GM23338 (cell line): Measurements from ENCODE around the gene DPEP2NB. TPM values are rescaled to one million over a fixed set of nuclear protein-coding genes. Genes with fewer than 3 reads are reported as not detected.

Experiments
- ATAC-seq: fragments of 200-7000 bp; cut with Tn5 transposase; 3 replicates; pipeline ENCODE4 v1.9.1; 2020
- DNase-seq: peaks from one replicate; pipeline ENCODE4 v3.0.0-alpha.2; 2015; ENCODE audit warnings: low spot score
- H2AFZ ChIP-seq: fragments of 200-600 bp; sonication (generic); 2 replicates; pipeline ENCODE4 v1.8.0; 2016; ENCODE audit warnings: antibody characterized with exemption, mild to moderate bottlenecking, moderate library complexity
- H3F3A ChIP-seq: fragments of 200-600 bp; sonication (generic); replicated peaks from 2 replicates; pipeline ENCODE4 v1.8.0; 2017; ENCODE audit warnings: antibody characterized with exemption, mixed run types, low read depth
- H3K27ac ChIP-seq: fragments of 200-600 bp; sonication (generic); 2 replicates; pipeline ENCODE4 v1.6.1; 2016; ENCODE audit warnings: low read depth
- H3K27me3 ChIP-seq: fragments of 200-600 bp; sonication (generic); 2 replicates; pipeline ENCODE4 v1.8.0; 2016; ENCODE audit warnings: mild to moderate bottlenecking, mixed run types, moderate library complexity; ENCODE audit not compliant: insufficient read depth
- H3K36me3 ChIP-seq: fragments of 200-600 bp; sonication (generic); 2 replicates; pipeline ENCODE4 v1.8.0; 2016; ENCODE audit warnings: mild to moderate bottlenecking; ENCODE audit not compliant: insufficient read depth
- H3K4me1 ChIP-seq: fragments of 200-600 bp; sonication (generic); 2 replicates; pipeline ENCODE4 v1.8.0; 2016; ENCODE audit warnings: mild to moderate bottlenecking, moderate library complexity; ENCODE audit not compliant: insufficient read depth
- H3K4me2 ChIP-seq: fragments of 200-600 bp; sonication (generic); 2 replicates; pipeline ENCODE4 v1.7.1; 2017; ENCODE audit warnings: mixed run types
- H3K4me3 ChIP-seq: fragments of 200-600 bp; sonication (generic); 2 replicates; pipeline ENCODE4 v1.6.1; 2016; ENCODE audit warnings: mixed run types
- H3K79me2 ChIP-seq: fragments of 200-600 bp; sonication (generic); replicated peaks from 2 replicates; pipeline ENCODE4 v1.8.0; 2017; ENCODE audit warnings: mild to moderate bottlenecking; ENCODE audit not compliant: insufficient read depth
- H3K9me2 ChIP-seq: fragments of 200-600 bp; sonication (generic); 2 replicates; pipeline ENCODE4 v1.8.0; 2017; ENCODE audit not compliant: insufficient read depth
- H4K20me1 ChIP-seq: fragments of 200-600 bp; sonication (generic); replicated peaks from 2 replicates; pipeline ENCODE4 v1.8.0; 2017; ENCODE audit warnings: mild to moderate bottlenecking; ENCODE audit not compliant: insufficient read depth
- H3K27ac Mint-ChIP-seq: 2 replicates; pipeline ENCODE4 v1.8.0; 2020; ENCODE audit warnings: inconsistent platforms, mild to moderate bottlenecking, moderate library complexity, mixed read lengths
- H3K27me3 Mint-ChIP-seq: 3 replicates; pipeline ENCODE4 v1.8.0; 2022; ENCODE audit warnings: low read depth, mild to moderate bottlenecking, moderate library complexity, mixed read lengths, inconsistent platforms; ENCODE audit not compliant: insufficient read depth, poor library complexity
- H3K36me3 Mint-ChIP-seq: 3 replicates; pipeline ENCODE4 v1.8.0; 2021; ENCODE audit warnings: low read depth, mild to moderate bottlenecking, inconsistent platforms, moderate library complexity, mixed read lengths
- H3K4me1 Mint-ChIP-seq: 3 replicates; pipeline ENCODE4 v1.8.0; 2020; ENCODE audit warnings: mild to moderate bottlenecking, inconsistent platforms, mixed read lengths
- H3K4me3 Mint-ChIP-seq: 3 replicates; pipeline ENCODE4 v1.8.0; 2021; ENCODE audit warnings: moderate library complexity, mild to moderate bottlenecking, inconsistent platforms, mixed read lengths
- H3K9me3 Mint-ChIP-seq: 3 replicates; pipeline ENCODE4 v1.8.0; 2020; ENCODE audit warnings: moderate library complexity, mild to moderate bottlenecking, inconsistent platforms, mixed read lengths
- CREB1 ChIP-seq: fragments of 250-450 bp; sonication (Bioruptor Pico); IDR thresholded peaks from 2 replicates; pipeline ENCODE4 v1.5.0; 2020; ENCODE audit warnings: low read depth, mild to moderate bottlenecking, moderate library complexity
- CTCF ChIP-seq, 2 experiments: fragments of 200-600 bp in 1 of 2; sonication (generic) in 1 of 2; conservative IDR thresholded peaks; 2 replicates each; pipeline versions ENCODE4 v1.5.1 to v1.6.1; 2016 to 2017; ENCODE audit warnings: antibody characterized with exemption in 2 of 2, low read depth in 2 of 2, mild to moderate bottlenecking in 2 of 2, moderate library complexity in 1 of 2
- NANOG ChIP-seq: IDR thresholded peaks from 2 replicates; pipeline ENCODE4 v1.6.1; 2016; ENCODE audit warnings: antibody characterized with exemption, borderline replicate concordance
- POLR2AphosphoS5 ChIP-seq: IDR thresholded peaks from 2 replicates; pipeline ENCODE4 v1.6.1; 2016; ENCODE audit warnings: antibody characterized with exemption, low read depth
- STAT1 ChIP-seq: IDR thresholded peaks from one replicate; pipeline ENCODE4 v1.6.1; 2016; ENCODE audit warnings: antibody characterized with exemption; ENCODE audit not compliant: unreplicated experiment
- polyA plus RNA-seq: library from polyadenylated mRNA; unstranded; fragments of >200 nt; fragmentation: Nextera tagmentation; extraction: Ambion mirVana; gene quantifications from 2 replicates; pipeline ENCODE4 v1.2.1, GENCODE V29; 2016
- total RNA-seq: library from RNA; depleted of rRNA; stranded (reverse); fragments of >200 nt; shearing (Covaris generic); gene quantifications from 2 replicates; pipeline ENCODE4 v1.2.3, GENCODE V29; 2014
- TF ChIP-seq, protein P1 (sequence below): IDR thresholded peaks from one replicate; pipeline ENCODE4 v1.6.1; 2018; ENCODE audit warnings: antibody characterized with exemption; ENCODE audit not compliant: unreplicated experiment

DPEP2NB gene
- total and polyA plus RNA-seq, 2 experiments from 2014 or later, result not detected

- peaks cover 36% of the 10 kb centered on the region for H3K4me1 Mint-ChIP-seq
- peak overlapping the region; percentile 91 for H3K4me3 ChIP-seq
- H3F3A ChIP-seq, result 0 out of 2 replicates have a peak, but pooled peaks cover 19% of the 10 kb centered on the region
- H3K9me3 Mint-ChIP-seq, result no peaks in the 10 kb centered on the region; the same call in 2 of the 3 replicates
- H3K4me2 ChIP-seq, result peak overlapping the region; percentile 99
- ATAC-seq (peak; percentile 38), DNase-seq (peak; percentile 81)
- peaks cover 30% of the 10 kb centered on the region for H3K4me1 ChIP-seq
- H3K27me3 Mint-ChIP-seq, result peaks cover 17% of the 10 kb centered on the region
- TF ChIP-seq NANOG (no peak), POLR2AphosphoS5 (peak; percentile 49; the same call in 1 of the 2 replicates), STAT1 (no peak), CREB1 (no peak), CTCF (conservative IDR thresholded peaks at IDR 0.05; ENCODE audit: low read depth in 2 of 2) (0 out of 4 replicates have a peak, but pooled peaks of 1 of the 2 experiments have one; percentile 27)
- TF ChIP-seq, protein P1, sequence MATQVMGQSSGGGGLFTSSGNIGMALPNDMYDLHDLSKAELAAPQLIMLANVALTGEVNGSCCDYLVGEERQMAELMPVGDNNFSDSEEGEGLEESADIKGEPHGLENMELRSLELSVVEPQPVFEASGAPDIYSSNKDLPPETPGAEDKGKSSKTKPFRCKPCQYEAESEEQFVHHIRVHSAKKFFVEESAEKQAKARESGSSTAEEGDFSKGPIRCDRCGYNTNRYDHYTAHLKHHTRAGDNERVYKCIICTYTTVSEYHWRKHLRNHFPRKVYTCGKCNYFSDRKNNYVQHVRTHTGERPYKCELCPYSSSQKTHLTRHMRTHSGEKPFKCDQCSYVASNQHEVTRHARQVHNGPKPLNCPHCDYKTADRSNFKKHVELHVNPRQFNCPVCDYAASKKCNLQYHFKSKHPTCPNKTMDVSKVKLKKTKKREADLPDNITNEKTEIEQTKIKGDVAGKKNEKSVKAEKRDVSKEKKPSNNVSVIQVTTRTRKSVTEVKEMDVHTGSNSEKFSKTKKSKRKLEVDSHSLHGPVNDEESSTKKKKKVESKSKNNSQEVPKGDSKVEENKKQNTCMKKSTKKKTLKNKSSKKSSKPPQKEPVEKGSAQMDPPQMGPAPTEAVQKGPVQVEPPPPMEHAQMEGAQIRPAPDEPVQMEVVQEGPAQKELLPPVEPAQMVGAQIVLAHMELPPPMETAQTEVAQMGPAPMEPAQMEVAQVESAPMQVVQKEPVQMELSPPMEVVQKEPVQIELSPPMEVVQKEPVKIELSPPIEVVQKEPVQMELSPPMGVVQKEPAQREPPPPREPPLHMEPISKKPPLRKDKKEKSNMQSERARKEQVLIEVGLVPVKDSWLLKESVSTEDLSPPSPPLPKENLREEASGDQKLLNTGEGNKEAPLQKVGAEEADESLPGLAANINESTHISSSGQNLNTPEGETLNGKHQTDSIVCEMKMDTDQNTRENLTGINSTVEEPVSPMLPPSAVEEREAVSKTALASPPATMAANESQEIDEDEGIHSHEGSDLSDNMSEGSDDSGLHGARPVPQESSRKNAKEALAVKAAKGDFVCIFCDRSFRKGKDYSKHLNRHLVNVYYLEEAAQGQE, result no peak
- no peaks in the 10 kb centered on the region; the same call in 2 of the 3 replicates for H3K36me3 Mint-ChIP-seq
- H3K27ac ChIP-seq, result 0 out of 2 replicates have a peak overlapping the region, but pooled peaks have one; percentile 48
- H3K27me3 ChIP-seq, result no peaks in the 10 kb centered on the region
- H4K20me1 ChIP-seq, result peaks cover 10% of the 10 kb centered on the region
- peaks cover 33% of the 10 kb centered on the region for H3K79me2 ChIP-seq
- H3K27ac Mint-ChIP-seq, result peak overlapping the region; percentile 76; the same call in 1 of the 2 replicates
- H3K9me2 ChIP-seq, result no peaks in the 10 kb centered on the region
- peak overlapping the region; percentile 97; the same call in 1 of the 2 replicates for H2AFZ ChIP-seq
- no peaks in the 10 kb centered on the region; the same call in 1 of the 2 replicates for H3K36me3 ChIP-seq
- H3K4me3 Mint-ChIP-seq, result peak overlapping the region; percentile 89
Measured at GRCh38 chr16:67969254-67970039, 46.3 kb downstream of the DPEP2NB start.
